Measurements from ENCODE around the gene ZNF775.

DNA sequence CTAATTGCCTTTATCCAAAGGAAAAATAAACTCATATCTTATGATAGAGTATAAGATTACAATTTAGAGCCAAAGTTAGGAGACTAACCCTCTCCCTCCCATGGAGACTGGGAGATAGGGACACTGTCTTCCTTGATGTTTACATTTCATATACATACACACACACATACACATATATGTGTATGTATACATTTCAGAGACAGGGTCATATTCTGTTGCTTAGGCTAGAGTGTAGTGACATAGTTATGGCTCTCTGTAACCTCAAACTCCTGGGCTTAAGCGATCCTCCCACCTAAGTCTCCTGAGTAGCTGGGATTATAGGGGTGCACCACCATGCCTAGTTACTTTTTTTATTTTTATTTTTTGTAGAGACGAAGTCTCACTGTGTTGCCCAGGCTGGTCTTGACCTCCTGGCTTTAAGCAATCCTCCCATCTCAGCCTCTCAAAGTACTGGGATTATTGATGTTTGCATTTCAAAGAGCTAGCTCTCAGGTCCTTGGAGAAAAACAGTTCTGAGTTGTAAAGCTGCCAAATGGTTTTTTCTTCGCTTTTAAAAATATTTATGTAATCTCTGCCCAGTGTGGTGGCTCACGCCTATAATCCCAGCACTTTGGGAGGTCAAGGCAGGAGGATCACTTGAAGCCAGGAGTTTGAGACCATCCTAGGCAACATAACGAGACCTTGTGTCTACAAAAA lies 18.6 kb upstream of the ZNF775 start:
- TF ChIP-seq, protein P1, sequence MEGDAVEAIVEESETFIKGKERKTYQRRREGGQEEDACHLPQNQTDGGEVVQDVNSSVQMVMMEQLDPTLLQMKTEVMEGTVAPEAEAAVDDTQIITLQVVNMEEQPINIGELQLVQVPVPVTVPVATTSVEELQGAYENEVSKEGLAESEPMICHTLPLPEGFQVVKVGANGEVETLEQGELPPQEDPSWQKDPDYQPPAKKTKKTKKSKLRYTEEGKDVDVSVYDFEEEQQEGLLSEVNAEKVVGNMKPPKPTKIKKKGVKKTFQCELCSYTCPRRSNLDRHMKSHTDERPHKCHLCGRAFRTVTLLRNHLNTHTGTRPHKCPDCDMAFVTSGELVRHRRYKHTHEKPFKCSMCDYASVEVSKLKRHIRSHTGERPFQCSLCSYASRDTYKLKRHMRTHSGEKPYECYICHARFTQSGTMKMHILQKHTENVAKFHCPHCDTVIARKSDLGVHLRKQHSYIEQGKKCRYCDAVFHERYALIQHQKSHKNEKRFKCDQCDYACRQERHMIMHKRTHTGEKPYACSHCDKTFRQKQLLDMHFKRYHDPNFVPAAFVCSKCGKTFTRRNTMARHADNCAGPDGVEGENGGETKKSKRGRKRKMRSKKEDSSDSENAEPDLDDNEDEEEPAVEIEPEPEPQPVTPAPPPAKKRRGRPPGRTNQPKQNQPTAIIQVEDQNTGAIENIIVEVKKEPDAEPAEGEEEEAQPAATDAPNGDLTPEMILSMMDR (optimal IDR thresholded peaks at IDR 0.05 in 1 of 3, IDR thresholded peaks at IDR 0.05 in 1 of 3, conservative IDR thresholded peaks at IDR 0.05 in 1 of 3; ENCODE audit: extremely low read depth in 1 of 3, insufficient read depth in 2 of 3, low read length in 3 of 3): no peak
- TF ChIP-seq EZH2 (IDR thresholded peaks at IDR 0.05; ENCODE audit: low read length): no peak

Data from keratinocyte (primary cell).